ENCODE measurements around the gene AHDC1. TPM values are rescaled to one million over a fixed set of nuclear protein-coding genes. Genes with fewer than 3 reads are reported as not detected.

AHDC1 gene
- total RNA-seq, 1 experiment from 2014 or later: 33.7 TPM

DNA sequence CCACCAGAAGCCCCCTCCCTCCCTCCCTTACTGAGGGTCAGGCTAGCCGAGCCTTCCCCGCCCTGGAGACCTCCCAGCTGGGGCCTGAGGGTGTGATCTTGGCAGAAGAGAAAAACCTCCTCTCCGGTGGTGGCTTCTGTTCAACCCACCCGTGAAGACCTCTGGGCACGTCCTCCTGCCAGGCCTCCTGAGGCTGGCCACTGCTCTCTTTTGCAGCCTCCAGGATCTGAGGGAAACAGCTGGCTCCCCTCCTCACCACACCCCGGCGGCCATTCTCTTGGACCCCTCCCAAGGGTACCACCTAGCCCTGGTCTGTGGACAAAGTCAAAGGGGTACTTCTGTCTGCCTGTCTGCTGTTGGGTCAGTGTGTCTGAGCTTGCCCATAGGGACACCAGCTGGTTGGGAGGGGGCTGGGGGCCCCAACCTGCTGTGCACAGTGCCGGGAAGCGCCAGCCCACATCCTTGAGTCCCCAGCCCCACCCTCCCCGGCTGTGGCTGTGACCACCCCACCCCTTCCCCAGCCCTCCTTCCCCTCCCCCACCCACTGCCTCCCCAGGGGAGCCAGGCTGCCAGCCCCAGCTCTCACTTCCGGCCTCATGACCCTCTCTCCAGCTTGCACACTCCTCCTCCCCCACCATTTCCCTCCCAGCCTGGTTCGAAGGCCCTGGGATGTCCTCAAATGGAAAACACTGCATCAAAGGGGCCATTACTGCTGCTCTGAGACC lies 48.1 kb downstream of the AHDC1 start:
- Histone ChIP-seq H2AFZ (ENCODE audit: low read depth, low read length, poor library complexity, severe bottlenecking) (no peak overlapping the region), H4K20me1 (ENCODE audit: insufficient read depth) (no peaks in the 10 kb centered on the region), H3K9me2 (ENCODE audit: insufficient read depth) (no peaks in the 10 kb centered on the region), H3K27ac (ENCODE audit: low read depth, low read length) (no peak overlapping the region), H3K9me3 (ENCODE audit: control insufficient read depth in 1 of 2, insufficient read depth in 1 of 2, low read depth in 1 of 2, low read length in 2 of 2) (no peaks in the 10 kb centered on the region), H3K4me3 (replicated peaks in 1 of 2; ENCODE audit: low read depth in 1 of 2, low read length in 2 of 2) (no peak overlapping the region), H3K79me2 (ENCODE audit: insufficient read depth, low read length) (peaks cover 8% of the 10 kb centered on the region; the same call in 1 of the 2 replicates), H3K4me2 (ENCODE audit: low read length) (peak overlapping the region; percentile 77), H3K27me3 (ENCODE audit: insufficient read depth, low read length) (no peaks in the 10 kb centered on the region), H3K9ac (ENCODE audit: low read length) (no peak overlapping the region), H3K4me1 (ENCODE audit: control insufficient read depth in 1 of 2, insufficient read depth in 2 of 2, low read length in 2 of 2) (peaks cover 23 to 47% of the 10 kb centered on the region in 2 experiments), H3K36me3 (ENCODE audit: control insufficient read depth in 1 of 2, insufficient read depth in 2 of 2, low read length in 2 of 2) (peaks cover 2 to 11% of the 10 kb centered on the region in 2 experiments; a peak in 1 of 4 replicates)
- intact Hi-C loops (cut with micrococcal nuclease): loop anchor here (1.0 kb wide), 1 partner anchor 48 kb away; the partner anchor contains the start of gene AHDC1
- TF ChIP-seq ZNF274 (IDR thresholded peaks at IDR 0.05; ENCODE audit: low read depth, low read length): no peak
- BruUV-seq (replicated peaks): no TSS peak
- ChIA-PET POLR2A (interaction anchor here (0.7 to 2.2 kb wide), 5 partner anchors 13 to 694 kb away, joined by 3 to 8 read pairs (median 7); partner anchors contain the start of genes AHDC1 and WASF2), CTCF (interaction anchor here (0.7 to 3.0 kb wide), 22 partner anchors 8 to 510 kb away, joined by 3 to 49 read pairs (median 6); partner anchors contain the start of gene AHDC1), RAD21 (ENCODE audit: low non-redundant PET in 1 of 2, low total read pairs in 2 of 2, uncharacterized antibody in 2 of 2, unreplicated experiment in 2 of 2) (interaction anchor here (1.3 to 1.9 kb wide), 4 partner anchors 44 to 140 kb away, joined by 4 to 21 read pairs (median 14); no protein-coding TSS in a partner anchor)
- DNase-seq (ENCODE audit: low read depth, low spot score) (no peak), ATAC-seq (no peak)

DNA sequence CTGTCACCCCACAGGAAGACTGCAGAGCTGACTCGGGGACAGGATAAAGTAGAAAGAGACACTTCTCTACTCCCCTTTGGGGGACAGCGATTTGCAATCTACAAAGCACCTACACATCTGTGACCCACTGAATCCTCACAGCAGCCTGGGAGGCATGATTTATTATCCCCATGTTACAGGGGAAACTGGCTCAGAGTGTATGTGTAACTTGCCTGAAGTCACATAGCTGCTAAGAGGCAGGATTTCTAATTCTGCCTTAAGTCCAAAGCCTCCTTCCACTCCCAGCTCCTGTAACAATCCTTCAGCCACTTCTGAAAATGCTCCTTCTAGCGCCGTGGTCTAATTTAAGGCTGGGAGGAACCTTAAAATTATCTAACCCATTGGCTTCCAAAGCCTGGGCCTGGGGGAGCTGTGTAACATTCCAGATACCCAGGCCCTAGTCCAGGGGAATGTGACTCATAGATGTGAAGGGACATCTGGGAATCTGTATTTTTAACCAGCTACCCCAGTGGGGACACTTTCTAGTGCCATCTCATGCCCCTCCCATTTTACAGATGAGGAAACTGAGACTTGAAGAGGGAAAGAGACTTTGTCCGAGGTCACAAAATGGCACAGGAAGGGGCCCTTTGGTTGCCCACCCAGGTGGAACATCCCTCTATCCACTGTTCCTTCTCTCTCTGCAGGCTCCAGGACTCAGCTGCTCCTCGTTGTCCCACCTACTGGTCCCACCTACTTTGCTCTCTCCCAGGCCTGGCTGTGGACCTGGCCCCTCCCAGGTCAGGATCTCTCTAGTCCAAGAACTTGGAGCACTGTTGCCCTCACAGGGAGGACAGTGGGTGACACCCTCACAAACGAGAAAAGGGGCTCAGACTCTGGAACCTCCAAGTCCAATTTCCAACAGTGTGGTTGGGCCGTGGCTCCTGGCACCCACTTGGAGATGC lies 48.9 kb downstream of the AHDC1 start:
- Histone ChIP-seq H4K20me1 (ENCODE audit: insufficient read depth) (no peaks in the 10 kb centered on the region), H3K9ac (ENCODE audit: low read length) (no peak overlapping the region), H3K79me2 (ENCODE audit: insufficient read depth, low read length) (peaks cover 8% of the 10 kb centered on the region; the same call in 1 of the 2 replicates), H3K9me2 (ENCODE audit: insufficient read depth) (no peaks in the 10 kb centered on the region), H3K9me3 (ENCODE audit: control insufficient read depth in 1 of 2, insufficient read depth in 1 of 2, low read depth in 1 of 2, low read length in 2 of 2) (no peaks in the 10 kb centered on the region), H3K27me3 (ENCODE audit: insufficient read depth, low read length) (no peaks in the 10 kb centered on the region), H3K4me1 (ENCODE audit: control insufficient read depth in 1 of 2, insufficient read depth in 2 of 2, low read length in 2 of 2) (peaks cover 23 to 43% of the 10 kb centered on the region in 2 experiments), H2AFZ (ENCODE audit: low read depth, low read length, poor library complexity, severe bottlenecking) (no peak overlapping the region), H3K4me3 (replicated peaks in 1 of 2; ENCODE audit: low read depth in 1 of 2, low read length in 2 of 2) (no peak overlapping the region), H3K36me3 (ENCODE audit: control insufficient read depth in 1 of 2, insufficient read depth in 2 of 2, low read length in 2 of 2) (peaks cover 2 to 19% of the 10 kb centered on the region in 2 experiments; a peak in 1 of 4 replicates), H3K4me2 (ENCODE audit: low read length) (no peak overlapping the region), H3K27ac (ENCODE audit: low read depth, low read length) (no peak overlapping the region)
- ChIA-PET RAD21 (ENCODE audit: low non-redundant PET in 1 of 2, low total read pairs in 2 of 2, uncharacterized antibody in 2 of 2, unreplicated experiment in 2 of 2) (no interaction called here), POLR2A (no interaction called here), CTCF (no interaction called here)
- intact Hi-C loops (cut with micrococcal nuclease): no loop called here
- BruUV-seq (replicated peaks): no TSS peak
- no peak for TF ChIP-seq POLR2AphosphoS5 (IDR thresholded peaks at IDR 0.05; ENCODE audit: low read depth, low read length)
- TF ChIP-seq ZFX (IDR thresholded peaks at IDR 0.05): no peak
- TF ChIP-seq SP1 (IDR thresholded peaks at IDR 0.05; ENCODE audit: low read depth): no peak
- TF ChIP-seq YY1 (IDR thresholded peaks at IDR 0.05; ENCODE audit: extremely low read depth, insufficient replicate concordance, low read depth, low read length): no peak
- no peak for TF ChIP-seq ELF1 (IDR thresholded peaks at IDR 0.05; ENCODE audit: borderline replicate concordance, low read depth)
- no peak for TF ChIP-seq POLR2A (IDR thresholded peaks at IDR 0.05; ENCODE audit: borderline replicate concordance, extremely low read depth, insufficient read depth, insufficient read length)
- TF ChIP-seq, protein P1, sequence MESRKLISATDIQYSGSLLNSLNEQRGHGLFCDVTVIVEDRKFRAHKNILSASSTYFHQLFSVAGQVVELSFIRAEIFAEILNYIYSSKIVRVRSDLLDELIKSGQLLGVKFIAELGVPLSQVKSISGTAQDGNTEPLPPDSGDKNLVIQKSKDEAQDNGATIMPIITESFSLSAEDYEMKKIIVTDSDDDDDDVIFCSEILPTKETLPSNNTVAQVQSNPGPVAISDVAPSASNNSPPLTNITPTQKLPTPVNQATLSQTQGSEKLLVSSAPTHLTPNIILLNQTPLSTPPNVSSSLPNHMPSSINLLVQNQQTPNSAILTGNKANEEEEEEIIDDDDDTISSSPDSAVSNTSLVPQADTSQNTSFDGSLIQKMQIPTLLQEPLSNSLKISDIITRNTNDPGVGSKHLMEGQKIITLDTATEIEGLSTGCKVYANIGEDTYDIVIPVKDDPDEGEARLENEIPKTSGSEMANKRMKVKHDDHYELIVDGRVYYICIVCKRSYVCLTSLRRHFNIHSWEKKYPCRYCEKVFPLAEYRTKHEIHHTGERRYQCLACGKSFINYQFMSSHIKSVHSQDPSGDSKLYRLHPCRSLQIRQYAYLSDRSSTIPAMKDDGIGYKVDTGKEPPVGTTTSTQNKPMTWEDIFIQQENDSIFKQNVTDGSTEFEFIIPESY (IDR thresholded peaks at IDR 0.05; ENCODE audit: extremely low read depth, insufficient replicate concordance, low read length): no peak
- DNase-seq (ENCODE audit: low read depth, low spot score) (no peak), ATAC-seq (no peak)

Data from HCT116 (cell line).